Neuron (in vitro differentiated cells): ENCODE data around the gene IL37.

ENCODE experiments used
- H2AFZ ChIP-seq: one replicate; pipeline ENCODE4 v1.6.1; 2013; ENCODE audit warnings: low read depth, mild to moderate bottlenecking, inconsistent platforms, low read length, moderate library complexity
- H3K27me3 ChIP-seq: one replicate; pipeline ENCODE4 v1.6.1; 2013; ENCODE audit warnings: low read length; ENCODE audit not compliant: insufficient read depth
- H3K36me3 ChIP-seq: one replicate; pipeline ENCODE4 v1.6.1; 2013; ENCODE audit warnings: low read length; ENCODE audit not compliant: insufficient read depth
- H3K4me1 ChIP-seq: one replicate; pipeline ENCODE4 v1.6.1; 2013; ENCODE audit warnings: low read length; ENCODE audit not compliant: insufficient read depth
- H3K4me3 ChIP-seq: 2 replicates; pipeline ENCODE4 v1.5.1; 2013; ENCODE audit warnings: mild to moderate bottlenecking, low read length, moderate library complexity
- H3K9me3 ChIP-seq: one replicate; pipeline ENCODE4 v1.6.1; 2013; ENCODE audit warnings: low read length

The IL37 gene, protein sequence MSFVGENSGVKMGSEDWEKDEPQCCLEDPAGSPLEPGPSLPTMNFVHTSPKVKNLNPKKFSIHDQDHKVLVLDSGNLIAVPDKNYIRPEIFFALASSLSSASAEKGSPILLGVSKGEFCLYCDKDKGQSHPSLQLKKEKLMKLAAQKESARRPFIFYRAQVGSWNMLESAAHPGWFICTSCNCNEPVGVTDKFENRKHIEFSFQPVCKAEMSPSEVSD

GRCh38 chr2:112910865-112911264, at the start of gene IL37:
TSS of gene IL37 (plus strand) at chr2:112911165. CDS start at chr2:112913013, 1,848 bp downstream.
- Histone ChIP-seq H2AFZ (no peak within 1 kb of the TSS), H3K27me3 (no peaks in the 10 kb centered on the region), H3K36me3 (no peaks in the 10 kb centered on the region), H3K4me1 (no peaks in the 10 kb centered on the region), H3K4me3 (no peak within 1 kb of the TSS), H3K9me3 (no peaks in the 10 kb centered on the region)

DNA sequence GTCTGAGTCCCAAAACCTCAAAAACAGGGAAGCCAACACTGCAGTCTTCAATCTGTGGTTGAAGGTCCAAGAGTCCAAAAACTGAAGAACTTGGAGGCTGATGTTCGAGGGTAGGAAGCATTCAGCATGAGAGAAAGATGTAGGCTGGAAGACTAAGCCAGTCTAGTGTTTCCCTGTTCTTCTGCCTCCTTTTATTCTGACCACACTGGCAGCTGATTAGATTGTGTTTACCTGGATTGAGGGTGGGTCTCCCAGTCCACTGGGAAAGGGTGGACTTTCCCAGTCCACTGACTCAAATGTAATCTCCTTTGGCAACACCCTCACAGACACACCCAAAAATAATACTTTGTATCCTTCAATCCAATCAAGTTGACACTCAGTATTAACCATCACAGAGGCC, 46.9 kb upstream of the IL37 start:
- no peaks in the 10 kb centered on the region for H3K27me3 ChIP-seq
- no peaks in the 10 kb centered on the region for H3K36me3 ChIP-seq
- H3K4me1 ChIP-seq, result no peaks in the 10 kb centered on the region
- no peaks in the 10 kb centered on the region for H3K9me3 ChIP-seq
- no peak overlapping the region for H2AFZ ChIP-seq
- H3K4me3 ChIP-seq, result no peak overlapping the region

- Histone ChIP-seq H3K27me3 (no peaks in the 10 kb centered on the region), H3K4me3 (no peak overlapping the region), H2AFZ (no peak overlapping the region), H3K9me3 (no peaks in the 10 kb centered on the region), H3K36me3 (no peaks in the 10 kb centered on the region), H3K4me1 (peaks cover 4% of the 10 kb centered on the region)
Measured at GRCh38 chr2:112866128-112866835, 44.7 kb upstream of the IL37 start.

DNA sequence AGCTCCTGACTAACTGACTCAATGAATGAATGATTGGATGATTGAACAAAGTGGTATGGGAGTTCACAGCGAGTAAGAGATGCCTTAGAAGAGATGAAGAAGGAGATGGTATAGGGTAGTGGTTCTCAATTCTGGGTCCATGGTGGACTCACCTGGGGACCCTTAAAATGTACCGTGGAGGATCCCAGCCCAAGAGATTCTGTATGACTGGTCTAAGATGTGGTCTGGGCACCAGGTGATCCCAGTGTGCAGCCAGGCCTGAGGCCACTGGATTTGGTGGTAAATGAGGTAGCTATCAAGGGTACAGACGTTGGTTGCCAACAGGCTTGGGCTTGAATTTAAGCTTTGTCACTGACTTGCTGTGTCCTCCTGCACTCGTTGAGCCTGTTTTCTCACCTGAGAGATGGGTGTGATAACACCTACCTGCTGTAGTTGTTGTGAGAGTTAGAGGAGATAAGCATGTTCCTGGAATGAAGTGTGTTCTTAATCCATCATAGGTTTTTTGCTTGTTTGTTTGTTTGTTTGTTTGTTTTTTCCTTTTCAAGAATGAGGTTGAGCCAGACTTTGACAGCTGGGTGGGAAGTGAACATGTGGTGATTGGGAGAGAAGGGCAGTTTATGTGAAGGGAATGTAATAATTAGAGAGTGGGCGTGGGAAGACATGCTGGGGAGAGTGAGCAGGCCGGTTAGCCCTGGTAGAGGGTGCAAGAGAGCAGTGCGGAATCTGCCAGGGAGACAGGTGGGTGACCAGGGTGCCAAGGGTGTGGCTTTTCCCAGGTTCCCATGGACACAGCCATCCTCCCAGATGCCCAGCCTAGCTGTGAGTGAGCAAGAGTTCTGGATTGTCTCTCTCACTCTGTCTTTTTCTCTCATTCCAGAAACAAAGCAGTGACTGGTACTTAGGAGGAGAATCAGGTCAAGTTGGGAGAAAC, 43.0 kb upstream of the IL37 start:
- H3K9me3 ChIP-seq, result no peaks in the 10 kb centered on the region
- no peaks in the 10 kb centered on the region for H3K27me3 ChIP-seq
- H2AFZ ChIP-seq, result no peak overlapping the region
- H3K36me3 ChIP-seq, result no peaks in the 10 kb centered on the region
- peaks cover 4% of the 10 kb centered on the region for H3K4me1 ChIP-seq
- H3K4me3 ChIP-seq, result no peak overlapping the region

DNA sequence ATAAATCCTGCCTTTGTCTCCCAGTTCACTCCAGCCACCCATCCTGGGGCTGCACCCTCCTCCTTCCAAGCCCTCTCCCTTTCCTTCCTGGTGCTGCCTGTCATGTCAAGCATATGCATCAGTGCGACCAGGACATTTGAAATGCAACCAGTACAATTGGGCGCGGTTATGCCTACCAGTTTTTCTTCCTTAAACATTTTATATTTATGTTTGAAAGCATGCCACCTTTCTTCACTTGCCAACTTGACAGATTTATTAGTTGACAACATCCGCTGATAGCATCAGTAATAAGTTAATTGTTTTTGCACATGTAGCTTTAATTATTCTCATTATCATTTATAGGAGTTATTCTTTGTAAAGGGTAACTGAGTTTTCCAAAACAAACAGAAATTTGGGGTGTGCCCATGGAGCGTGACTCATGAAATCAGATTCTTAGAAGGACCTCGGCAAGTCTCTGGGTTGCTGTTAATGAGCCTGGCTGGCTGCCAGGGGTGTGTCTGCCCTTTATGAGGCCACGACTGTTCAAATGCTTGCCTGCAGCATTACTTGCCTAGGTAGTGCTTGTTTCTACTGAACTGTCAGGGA, 41.6 kb upstream of the IL37 start:
- Histone ChIP-seq H3K4me3 (no peak overlapping the region), H3K27me3 (no peaks in the 10 kb centered on the region), H3K4me1 (peaks cover 4% of the 10 kb centered on the region), H2AFZ (no peak overlapping the region), H3K9me3 (no peaks in the 10 kb centered on the region), H3K36me3 (no peaks in the 10 kb centered on the region)

GRCh38 chr2:112870841-112871835, 39.8 kb upstream of the IL37 start:
- no peaks in the 10 kb centered on the region for H3K27me3 ChIP-seq
- H2AFZ ChIP-seq, result no peak overlapping the region
- H3K4me1 ChIP-seq, result peaks cover 4% of the 10 kb centered on the region
- H3K4me3 ChIP-seq, result no peak overlapping the region
- no peaks in the 10 kb centered on the region for H3K36me3 ChIP-seq
- no peaks in the 10 kb centered on the region for H3K9me3 ChIP-seq

DNA sequence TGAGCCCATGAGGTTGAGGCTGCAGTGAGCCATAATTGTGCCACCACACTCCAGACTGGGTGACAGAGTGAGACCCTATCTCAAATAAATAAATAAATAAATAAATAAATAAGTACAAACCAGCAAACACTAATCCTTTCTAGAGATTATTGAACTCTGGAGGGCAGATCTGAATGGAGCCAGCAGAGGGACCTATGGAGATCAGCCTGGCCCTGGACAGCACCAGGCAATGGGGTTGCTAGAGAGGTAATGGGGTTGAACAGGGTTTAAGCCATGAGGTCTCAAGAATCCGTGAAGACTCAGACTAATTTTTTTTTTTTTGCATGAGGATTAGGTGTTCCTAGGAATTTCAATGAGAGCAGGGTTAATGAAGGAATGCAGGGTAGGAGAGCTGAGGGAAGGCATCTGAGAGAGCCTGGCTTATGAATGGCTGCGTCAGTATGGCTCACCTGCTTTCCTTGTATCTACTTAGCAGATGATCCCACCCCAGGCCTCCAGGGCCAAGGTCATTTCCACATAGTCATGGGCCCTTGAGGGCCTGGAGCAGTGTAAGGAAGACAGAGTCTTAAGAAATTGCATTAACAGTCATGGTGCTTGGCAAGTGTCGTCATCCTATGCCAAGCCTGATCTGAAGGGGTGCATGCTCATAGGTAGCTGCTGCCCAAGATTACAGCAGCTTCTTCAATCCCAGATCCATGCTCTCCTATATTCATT, 34.6 kb upstream of the IL37 start:
- H3K9me3 ChIP-seq, result no peaks in the 10 kb centered on the region
- no peaks in the 10 kb centered on the region for H3K27me3 ChIP-seq
- no peak overlapping the region for H3K4me3 ChIP-seq
- H3K36me3 ChIP-seq, result no peaks in the 10 kb centered on the region
- H3K4me1 ChIP-seq, result no peaks in the 10 kb centered on the region
- no peak overlapping the region for H2AFZ ChIP-seq

DNA sequence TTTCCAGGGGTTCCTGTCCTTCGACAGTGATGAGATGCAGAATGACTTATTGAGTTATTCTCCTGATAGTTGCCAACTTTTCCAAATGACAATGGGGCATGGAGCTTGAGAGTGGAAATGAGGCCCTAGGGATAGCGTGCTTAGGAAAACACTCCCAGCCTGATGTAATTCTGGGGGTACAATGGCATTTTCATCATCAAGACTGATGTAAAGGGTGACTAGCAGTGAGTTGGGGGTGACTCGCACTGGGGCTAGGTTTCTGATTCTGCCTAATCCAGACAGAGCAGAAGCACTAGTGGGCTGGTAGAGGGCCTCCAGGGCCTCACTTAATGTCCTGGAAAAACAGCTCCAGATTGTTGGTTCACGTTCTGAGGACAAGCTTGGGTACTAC, 34.0 kb upstream of the IL37 start:
- H3K4me3 ChIP-seq, result no peak overlapping the region
- no peak overlapping the region for H2AFZ ChIP-seq
- H3K27me3 ChIP-seq, result no peaks in the 10 kb centered on the region
- no peaks in the 10 kb centered on the region for H3K4me1 ChIP-seq
- H3K9me3 ChIP-seq, result no peaks in the 10 kb centered on the region
- H3K36me3 ChIP-seq, result no peaks in the 10 kb centered on the region

- no peaks in the 10 kb centered on the region for H3K27me3 ChIP-seq
- H3K4me1 ChIP-seq, result no peaks in the 10 kb centered on the region
- no peaks in the 10 kb centered on the region for H3K36me3 ChIP-seq
- no peak overlapping the region for H2AFZ ChIP-seq
- H3K9me3 ChIP-seq, result no peaks in the 10 kb centered on the region
- no peak overlapping the region for H3K4me3 ChIP-seq
Measured at GRCh38 chr2:112877423-112877822, 33.5 kb upstream of the IL37 start.

DNA sequence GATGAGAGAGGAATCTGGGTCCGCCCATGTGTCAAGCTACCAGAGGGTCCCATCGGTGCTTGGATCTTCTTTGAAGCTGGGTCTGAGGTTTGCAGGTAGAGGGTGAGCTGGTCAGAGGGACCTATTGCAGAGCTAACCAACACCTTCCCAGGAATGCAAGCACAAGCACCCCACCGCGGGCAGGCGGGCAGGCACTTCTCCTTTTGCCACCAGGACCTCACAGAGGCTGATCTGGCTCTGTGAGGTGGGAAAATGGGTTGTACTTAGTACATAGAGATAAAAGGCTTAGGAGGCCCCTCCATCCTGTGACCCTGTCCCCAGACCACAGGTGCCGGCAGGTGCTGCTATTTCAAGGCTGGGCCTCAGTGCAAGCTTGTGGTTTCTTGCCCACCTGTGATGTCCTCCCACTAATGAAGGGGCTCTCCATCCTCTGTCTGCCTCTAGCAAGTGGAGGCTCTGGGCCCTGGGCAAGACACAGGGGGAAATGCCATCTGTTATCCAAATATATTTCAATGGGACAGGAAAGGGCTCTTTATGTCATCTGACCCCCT, 31.4 kb upstream of the IL37 start:
- Histone ChIP-seq H3K27me3 (no peaks in the 10 kb centered on the region), H3K4me1 (no peaks in the 10 kb centered on the region), H3K36me3 (no peaks in the 10 kb centered on the region), H3K9me3 (no peaks in the 10 kb centered on the region), H3K4me3 (no peak overlapping the region), H2AFZ (no peak overlapping the region)

GRCh38 chr2:112880091-112880531, 30.9 kb upstream of the IL37 start:
- no peaks in the 10 kb centered on the region for H3K4me1 ChIP-seq
- H2AFZ ChIP-seq, result no peak overlapping the region
- H3K27me3 ChIP-seq, result no peaks in the 10 kb centered on the region
- no peak overlapping the region for H3K4me3 ChIP-seq
- H3K36me3 ChIP-seq, result no peaks in the 10 kb centered on the region
- no peaks in the 10 kb centered on the region for H3K9me3 ChIP-seq
